GM21423 (cell line): Measurements from ENCODE around the gene CRMP1.

Experiments used
- ATAC-seq: cut with Tn5 transposase; IDR thresholded peaks from one replicate; pipeline ENCODE4 v1.9.1; 2021; ENCODE audit warnings: mild to moderate bottlenecking, moderate library complexity; ENCODE audit not compliant: unreplicated experiment

Gene CRMP1

DNA sequence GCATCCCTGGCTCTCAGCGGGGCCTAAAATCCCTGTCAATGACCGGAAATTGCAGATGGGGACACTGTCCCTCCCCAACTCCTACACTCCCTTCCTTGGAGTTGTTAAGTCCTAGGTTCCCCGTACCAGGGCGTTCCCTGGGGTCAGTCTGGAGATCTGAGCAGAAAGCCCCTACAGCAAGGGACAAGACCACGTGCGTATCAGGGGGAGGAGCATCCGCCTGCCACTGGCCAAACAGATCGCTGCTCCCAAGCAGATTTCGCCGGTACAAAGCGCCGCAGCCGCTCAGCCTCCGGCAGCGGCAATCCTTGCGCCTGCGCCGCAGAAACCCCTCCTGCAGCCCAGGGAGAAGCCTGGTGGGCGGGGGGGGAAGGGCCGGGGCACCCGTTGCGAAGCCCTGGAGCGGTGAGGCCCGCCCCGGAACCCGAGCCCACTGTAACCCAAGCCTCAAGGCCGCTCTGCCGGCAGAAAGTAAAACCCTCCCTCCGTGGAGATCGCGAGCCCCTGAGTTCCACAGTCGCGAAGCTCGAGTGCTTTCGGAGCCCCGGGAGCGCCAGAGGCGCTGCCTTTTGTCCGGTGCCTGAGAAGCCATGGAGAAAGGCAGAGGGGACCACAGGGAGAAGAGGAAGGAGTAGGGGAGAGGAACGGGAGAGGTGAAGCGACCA is 2.7 kb downstream of the CRMP1 start:
- no peak for ATAC-seq

- ATAC-seq = no peak
Observed at GRCh38 chr4:5889002-5889696, 3.7 kb downstream of the CRMP1 start.

DNA sequence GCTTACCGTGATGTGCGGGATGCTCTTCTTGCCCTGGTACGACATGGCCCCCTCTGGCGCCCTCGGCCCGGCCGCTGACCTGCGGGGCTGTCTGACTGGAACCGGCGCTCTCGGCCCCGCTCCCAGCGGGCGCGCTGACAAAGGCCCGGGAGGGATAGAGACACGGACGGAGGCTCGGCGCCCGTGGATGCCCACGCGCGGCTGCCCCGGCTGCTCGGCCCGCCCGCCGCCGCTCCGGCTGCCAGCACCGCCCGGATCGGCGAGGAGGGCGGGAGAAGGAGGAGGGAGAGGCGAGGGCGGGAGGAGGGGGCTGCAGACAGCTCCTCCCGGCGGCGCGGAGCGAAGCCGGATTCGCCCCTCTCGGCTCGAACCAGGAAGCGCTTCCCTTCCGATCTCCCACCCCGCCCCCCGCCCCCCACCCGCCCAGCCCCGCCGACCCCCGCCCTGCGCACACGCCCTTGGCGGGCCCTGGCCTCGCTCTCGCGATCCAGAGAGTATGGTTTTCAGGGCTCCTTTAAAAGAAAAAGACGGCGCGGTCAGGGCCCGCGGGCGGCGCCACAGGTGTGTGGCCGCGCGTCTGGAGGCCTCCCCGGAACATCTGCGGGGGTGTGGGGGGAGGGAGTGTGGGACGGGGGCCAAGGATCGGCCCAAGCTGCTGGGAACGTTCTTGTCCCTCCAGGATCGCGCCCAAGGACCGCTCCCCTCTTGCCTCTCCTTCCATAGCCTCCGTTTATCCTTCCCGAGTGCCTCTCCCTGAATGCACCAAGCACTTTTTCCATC is 4.5 kb downstream of the CRMP1 start:
- ATAC-seq = no peak

DNA sequence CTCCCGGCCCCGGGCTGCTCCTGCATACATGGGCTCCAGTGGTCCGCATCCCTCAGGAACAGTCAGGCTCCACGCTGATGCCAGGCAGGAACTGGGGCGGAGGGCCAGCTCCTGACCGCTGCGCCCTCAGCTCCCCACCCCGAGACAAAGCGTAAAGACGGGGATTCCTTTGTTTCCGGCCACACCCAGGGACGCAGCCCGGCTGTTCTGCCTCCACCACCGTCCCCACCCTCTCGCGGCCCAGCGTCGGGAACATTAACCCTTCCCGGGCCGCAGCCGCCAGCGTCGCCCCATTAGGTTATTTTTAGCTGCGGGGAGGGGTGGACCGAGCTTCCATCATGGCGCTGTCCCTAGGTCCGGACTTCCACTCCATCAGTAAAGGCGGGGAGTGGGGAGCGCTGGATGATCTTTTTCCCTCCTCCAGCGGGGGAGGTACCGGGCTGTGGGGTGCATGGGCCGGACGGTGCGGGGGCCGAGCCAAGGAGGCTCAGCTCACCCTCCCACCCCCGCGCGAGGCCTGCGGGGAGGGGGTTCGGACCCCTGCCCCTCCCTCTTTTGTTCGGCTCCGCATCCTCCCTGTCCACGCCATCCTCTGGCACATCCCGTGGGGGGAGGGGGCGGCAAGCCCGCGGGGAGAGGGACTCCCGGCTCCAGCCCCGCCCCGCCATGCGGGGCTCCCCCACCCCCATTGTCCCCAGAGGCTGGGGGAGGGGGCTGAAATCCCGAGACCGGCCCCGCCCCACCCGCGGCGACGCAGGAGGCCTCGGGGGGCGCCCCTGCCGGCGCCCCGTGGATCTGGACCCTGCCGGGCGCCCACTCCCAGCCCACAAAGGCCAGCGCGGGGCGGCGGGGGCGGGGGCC is 5.3 kb downstream of the CRMP1 start:
- ATAC-seq = no peak

DNA sequence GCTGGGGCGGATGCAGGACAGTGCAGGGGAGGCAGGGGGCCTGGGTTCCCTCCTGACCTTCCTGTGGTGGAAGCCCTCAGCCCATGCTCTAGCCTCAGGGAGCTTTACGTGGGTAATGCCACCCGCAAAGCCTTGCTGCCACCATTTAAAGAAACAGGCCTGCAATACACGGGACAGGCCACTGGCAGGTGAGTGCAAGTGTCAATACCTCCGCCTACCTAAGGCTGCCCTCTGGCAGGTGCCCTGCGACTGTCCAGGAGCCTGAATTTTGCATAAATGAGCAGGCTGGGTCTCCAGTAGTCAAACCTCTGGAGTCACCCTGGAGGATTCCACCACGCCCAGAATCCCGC is 5.9 kb downstream of the CRMP1 start:
- ATAC-seq = no peak

DNA sequence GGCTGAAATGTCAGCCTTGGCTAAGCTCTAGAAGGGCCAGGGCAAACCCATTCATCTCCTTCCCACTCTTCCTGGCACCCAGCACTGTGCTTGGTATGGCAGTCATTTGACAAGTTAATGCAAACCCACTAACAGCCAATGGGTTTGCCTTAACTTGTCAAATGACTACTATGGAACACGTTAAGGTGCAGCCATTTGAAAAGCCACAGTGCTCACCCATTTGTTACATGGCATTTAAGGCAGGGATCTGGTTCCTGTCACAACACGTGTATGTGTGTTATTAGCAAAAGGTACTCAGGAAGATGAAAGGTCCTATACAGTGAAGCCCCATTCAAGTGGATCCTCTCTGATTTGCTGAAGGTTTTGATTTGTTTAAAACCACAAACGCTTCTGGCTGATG is 7.2 kb downstream of the CRMP1 start:
- no peak for ATAC-seq

DNA sequence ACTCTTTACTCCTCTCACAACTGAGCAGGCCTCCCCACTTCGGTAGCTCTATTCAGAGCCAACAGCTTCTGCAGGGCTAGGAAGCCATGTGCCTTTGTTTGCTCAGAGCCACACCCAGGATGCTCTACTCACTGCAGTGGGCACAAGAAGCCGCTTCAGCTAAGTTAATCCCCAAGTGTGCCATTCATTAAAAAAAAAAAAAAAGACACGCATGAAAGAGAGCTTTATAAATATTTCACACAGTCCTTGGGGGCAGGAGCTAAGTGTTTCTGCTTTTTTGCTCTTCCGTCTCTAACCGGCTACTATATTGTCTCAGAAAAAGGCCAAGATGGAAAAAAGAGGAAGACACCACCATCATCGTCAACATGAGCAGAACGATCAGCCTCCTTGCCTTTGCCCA is 8.1 kb downstream of the CRMP1 start:
- ATAC-seq = no peak

GRCh38 chr4:5883916-5884315 is 9.0 kb downstream of the CRMP1 start:
- ATAC-seq = no peak

- no peak for ATAC-seq
Observed at GRCh38 chr4:5882947-5883346, 9.9 kb downstream of the CRMP1 start.

- ATAC-seq = no peak
Observed at GRCh38 chr4:5881340-5881739, 11.5 kb downstream of the CRMP1 start.

- ATAC-seq = no peak
Observed at GRCh38 chr4:5878359-5878758, 14.5 kb downstream of the CRMP1 start.

DNA sequence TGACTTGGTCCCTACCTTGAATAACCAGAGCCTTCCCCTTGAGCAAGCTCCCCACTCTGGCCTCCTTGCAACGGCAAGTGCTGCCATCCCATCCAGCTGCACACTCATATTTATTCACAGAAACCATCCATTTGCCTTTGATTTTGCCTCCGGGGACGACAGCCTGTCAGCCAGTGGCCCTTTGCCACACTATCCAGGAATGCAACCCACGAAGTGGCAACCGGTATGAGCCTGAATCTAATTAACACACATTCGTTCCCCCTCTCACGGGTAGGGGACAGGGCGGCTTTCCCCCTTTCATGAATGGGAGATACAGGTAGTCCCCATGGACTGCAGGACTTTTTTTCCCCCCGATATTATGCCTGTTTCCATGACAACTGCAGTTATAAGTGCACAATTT is 15.5 kb downstream of the CRMP1 start:
- no peak for ATAC-seq

GRCh38 chr4:5874811-5875449 is 18.0 kb downstream of the CRMP1 start:
- no peak for ATAC-seq

- ATAC-seq = no peak
Observed at GRCh38 chr4:5870701-5871100, 22.2 kb downstream of the CRMP1 start.

- ATAC-seq = no peak
Observed at GRCh38 chr4:5869966-5870619, 22.8 kb downstream of the CRMP1 start.

DNA sequence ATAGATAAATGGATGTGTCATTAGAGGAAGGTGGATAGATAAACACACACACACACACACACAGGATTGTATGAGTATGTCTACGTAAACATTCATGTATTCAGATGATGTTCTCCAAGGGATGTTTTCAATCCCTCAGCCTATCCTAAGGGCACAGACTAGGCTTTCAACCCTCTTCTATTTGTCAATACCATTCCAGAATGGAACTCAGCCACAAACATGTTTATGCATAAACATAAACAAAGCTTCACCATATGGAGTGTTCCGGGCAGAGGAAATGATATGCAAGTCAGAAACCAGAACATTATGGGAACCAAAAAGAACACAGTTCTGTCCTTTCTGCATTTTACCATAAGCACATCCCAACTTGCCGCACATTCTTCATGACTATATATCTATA is 25.0 kb downstream of the CRMP1 start:
- no peak for ATAC-seq

DNA sequence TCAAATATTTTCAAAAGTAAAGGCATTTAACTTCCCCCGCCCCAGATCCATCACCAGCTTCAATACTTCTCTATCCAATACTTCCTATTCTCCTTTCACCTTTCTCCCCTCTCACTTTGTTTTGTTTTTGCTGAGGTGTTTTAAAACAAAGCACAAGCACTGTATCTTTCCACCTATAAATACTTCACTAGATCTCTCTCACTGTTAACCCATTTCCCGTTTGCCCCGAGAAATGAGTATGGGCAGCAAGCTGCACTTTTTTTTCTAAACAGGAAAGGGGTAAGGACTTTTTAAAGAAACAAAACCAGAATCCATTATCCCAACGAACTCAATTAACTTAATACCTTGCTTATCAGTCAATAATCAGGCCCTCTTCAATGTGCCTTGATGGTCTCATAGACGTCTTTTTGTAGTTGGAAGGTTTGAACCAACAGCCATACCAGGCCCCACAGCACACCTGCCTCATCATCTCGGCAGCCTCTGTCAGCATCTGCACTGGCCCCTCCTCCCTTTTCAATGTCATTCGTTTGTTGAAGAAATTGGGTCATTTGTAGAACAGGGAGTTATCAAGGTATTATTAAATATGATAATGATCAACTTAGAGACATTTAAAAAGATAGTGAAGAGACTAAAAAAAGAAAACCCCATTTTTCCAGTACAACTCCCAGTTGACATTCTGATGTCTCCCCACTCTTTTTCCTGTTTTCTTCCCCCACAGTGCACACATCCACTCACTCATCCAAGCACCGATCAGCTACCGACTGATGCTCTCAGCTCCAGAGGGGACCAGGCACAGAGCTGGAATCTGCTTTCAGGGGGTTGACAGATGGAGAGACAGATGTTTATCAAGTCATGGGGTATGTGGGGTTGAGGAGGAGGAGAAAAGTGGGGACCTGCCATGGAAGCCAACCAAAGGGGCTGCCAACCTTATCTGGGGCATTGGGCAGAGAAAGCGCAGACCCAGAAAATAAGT is 25.8 kb downstream of the CRMP1 start:
- no peak for ATAC-seq

GRCh38 chr4:5865896-5866599 is 26.8 kb downstream of the CRMP1 start:
- ATAC-seq = no peak
